Measurements from ENCODE around the gene CRYBA1. TPM values are rescaled to one million over a fixed set of nuclear protein-coding genes. Genes with fewer than 3 reads are reported as not detected.
"Not testable (repeated sequence)": the region's sequence is repeated elsewhere in the genome, so short reads cannot be mapped to it uniquely, and the experiment has no call there.

The CRYBA1 gene
- total and polyA plus RNA-seq, 2 donors (not counting 1 experiment from before 2014, with no cell fraction given), result 0.17 TPM; not detected in 1

DNA sequence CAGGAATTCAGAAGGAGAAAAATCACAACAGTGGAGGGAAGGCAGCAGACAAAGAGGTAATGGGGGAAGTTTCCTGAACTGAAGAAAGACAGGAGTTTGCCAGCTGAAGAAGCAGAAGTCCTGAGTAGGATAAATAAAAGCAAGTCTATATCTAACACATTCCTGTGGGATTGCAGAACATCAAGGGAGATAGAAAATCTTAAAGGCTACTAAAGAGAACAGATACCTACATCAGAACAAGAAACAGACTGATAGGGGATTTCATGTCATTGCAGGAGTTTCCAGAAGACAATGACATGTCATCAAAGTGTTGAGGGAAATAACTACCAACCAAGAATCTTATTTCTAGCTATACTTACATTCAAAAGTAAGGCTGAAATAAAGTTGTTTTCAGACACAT is 21.3 kb upstream of the CRYBA1 start:
- no peak overlapping the region for H2AFZ ChIP-seq (ENCODE audit: low read length)
- TF ChIP-seq EZH2 (IDR thresholded peaks at IDR 0.05; ENCODE audit: low read length, missing control alignments), result no peak
- TF ChIP-seq, protein P1, sequence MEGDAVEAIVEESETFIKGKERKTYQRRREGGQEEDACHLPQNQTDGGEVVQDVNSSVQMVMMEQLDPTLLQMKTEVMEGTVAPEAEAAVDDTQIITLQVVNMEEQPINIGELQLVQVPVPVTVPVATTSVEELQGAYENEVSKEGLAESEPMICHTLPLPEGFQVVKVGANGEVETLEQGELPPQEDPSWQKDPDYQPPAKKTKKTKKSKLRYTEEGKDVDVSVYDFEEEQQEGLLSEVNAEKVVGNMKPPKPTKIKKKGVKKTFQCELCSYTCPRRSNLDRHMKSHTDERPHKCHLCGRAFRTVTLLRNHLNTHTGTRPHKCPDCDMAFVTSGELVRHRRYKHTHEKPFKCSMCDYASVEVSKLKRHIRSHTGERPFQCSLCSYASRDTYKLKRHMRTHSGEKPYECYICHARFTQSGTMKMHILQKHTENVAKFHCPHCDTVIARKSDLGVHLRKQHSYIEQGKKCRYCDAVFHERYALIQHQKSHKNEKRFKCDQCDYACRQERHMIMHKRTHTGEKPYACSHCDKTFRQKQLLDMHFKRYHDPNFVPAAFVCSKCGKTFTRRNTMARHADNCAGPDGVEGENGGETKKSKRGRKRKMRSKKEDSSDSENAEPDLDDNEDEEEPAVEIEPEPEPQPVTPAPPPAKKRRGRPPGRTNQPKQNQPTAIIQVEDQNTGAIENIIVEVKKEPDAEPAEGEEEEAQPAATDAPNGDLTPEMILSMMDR (conservative IDR thresholded peaks at IDR 0.05 in 1 of 2, IDR thresholded peaks at IDR 0.05 in 1 of 2; ENCODE audit: low read depth in 1 of 2, low read length in 2 of 2), result no peak
- H3K9me3 ChIP-seq (ENCODE audit: control insufficient read depth, insufficient read depth, low read depth, low read length), result no peaks in the 10 kb centered on the region
- no peaks in the 10 kb centered on the region for H4K20me1 ChIP-seq (ENCODE audit: control insufficient read depth, extremely low read depth, insufficient read depth, low read length)
- no peak for DNase-seq (ENCODE audit: low read depth in 2 of 2)
- H3K4me3 ChIP-seq (replicated peaks in 1 of 4; ENCODE audit: control extremely low read depth in 1 of 4, insufficient read depth in 1 of 4, low read depth in 3 of 4, low read length in 4 of 4), result no peak overlapping the region
- no peaks in the 10 kb centered on the region for H3K79me2 ChIP-seq (ENCODE audit: control insufficient read depth, insufficient read depth, low read length)
- H3K27me3 ChIP-seq (ENCODE audit: control insufficient read depth, insufficient read depth, low read length), result no peaks in the 10 kb centered on the region
- H3K9ac ChIP-seq (ENCODE audit: insufficient read depth, low read length), result no peak overlapping the region
- peaks cover 2% of the 10 kb centered on the region for H3K4me1 ChIP-seq (ENCODE audit: control insufficient read depth, extremely low read depth, insufficient read depth, low read length)
- H3K27ac ChIP-seq (ENCODE audit: insufficient read depth, low read length), result no peak overlapping the region
- no peak overlapping the region for H3K4me2 ChIP-seq (ENCODE audit: extremely low read depth, insufficient read depth, low read length)
- H3K36me3 ChIP-seq (ENCODE audit: control insufficient read depth, insufficient read depth, low read length), result no peaks in the 10 kb centered on the region

DNA sequence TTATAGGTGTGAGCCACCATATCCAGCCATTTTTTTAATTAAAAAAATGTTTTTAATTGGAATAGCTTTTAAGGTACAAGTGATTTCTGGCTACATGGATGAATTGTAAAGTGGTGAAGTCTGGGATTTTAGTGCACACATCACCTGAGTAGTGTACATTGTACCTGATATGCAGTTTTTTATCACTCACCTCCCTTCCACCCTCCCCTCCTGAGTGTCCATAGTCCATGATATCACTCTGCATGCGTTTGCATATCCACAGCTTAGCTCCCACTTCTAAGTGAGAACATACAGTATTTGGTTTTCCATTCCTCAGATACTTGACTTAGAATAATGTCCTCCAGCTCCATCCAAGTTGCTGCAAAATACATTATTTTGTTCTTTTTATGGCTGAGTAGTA is 13.4 kb upstream of the CRYBA1 start:
- no peaks in the 10 kb centered on the region for H3K79me2 ChIP-seq (ENCODE audit: control insufficient read depth, insufficient read depth, low read length)
- H2AFZ ChIP-seq (ENCODE audit: low read length), result no peak overlapping the region
- no peaks in the 10 kb centered on the region for H3K9me3 ChIP-seq (ENCODE audit: control insufficient read depth, insufficient read depth, low read depth, low read length)
- TF ChIP-seq, protein P1 (conservative IDR thresholded peaks at IDR 0.05 in 1 of 2, IDR thresholded peaks at IDR 0.05 in 1 of 2; ENCODE audit: low read depth in 1 of 2, low read length in 2 of 2), result no peak
- TF ChIP-seq EZH2 (IDR thresholded peaks at IDR 0.05; ENCODE audit: low read length, missing control alignments), result no peak
- no peak overlapping the region for H3K4me2 ChIP-seq (ENCODE audit: extremely low read depth, insufficient read depth, low read length)
- no peak overlapping the region for H3K4me3 ChIP-seq (replicated peaks in 1 of 4; ENCODE audit: control extremely low read depth in 1 of 4, insufficient read depth in 1 of 4, low read depth in 3 of 4, low read length in 4 of 4)
- H3K27me3 ChIP-seq (ENCODE audit: control insufficient read depth, insufficient read depth, low read length), result no peaks in the 10 kb centered on the region
- H4K20me1 ChIP-seq (ENCODE audit: control insufficient read depth, extremely low read depth, insufficient read depth, low read length), result no peaks in the 10 kb centered on the region
- no peaks in the 10 kb centered on the region for H3K36me3 ChIP-seq (ENCODE audit: control insufficient read depth, insufficient read depth, low read length)
- H3K27ac ChIP-seq (ENCODE audit: insufficient read depth, low read length), result no peak overlapping the region
- H3K4me1 ChIP-seq (ENCODE audit: control insufficient read depth, extremely low read depth, insufficient read depth, low read length), result peaks cover 7% of the 10 kb centered on the region
- no peak for DNase-seq (ENCODE audit: low read depth in 2 of 2)
- no peak overlapping the region for H3K9ac ChIP-seq (ENCODE audit: insufficient read depth, low read length)

DNA sequence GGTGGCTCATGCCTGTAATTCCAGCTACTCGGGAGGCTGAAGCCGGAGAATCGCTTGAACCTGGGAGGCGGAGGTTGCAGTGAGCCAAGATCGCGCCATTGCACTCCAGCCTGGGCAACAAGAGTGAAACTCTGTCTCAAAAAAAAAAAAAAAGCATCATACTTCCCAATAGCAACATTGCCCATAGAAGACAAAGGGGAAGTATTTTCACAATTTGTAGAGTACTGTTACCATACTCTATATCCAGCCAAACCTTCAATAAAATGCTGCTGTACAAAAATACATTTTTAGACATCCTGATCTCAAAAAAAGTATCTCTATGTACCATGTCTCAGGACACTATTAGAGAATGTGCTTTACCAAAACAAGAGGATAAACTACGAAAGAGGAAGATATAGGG is 11.7 kb upstream of the CRYBA1 start:
- H3K9me3 ChIP-seq (ENCODE audit: control insufficient read depth, insufficient read depth, low read depth, low read length); H4K20me1 ChIP-seq (ENCODE audit: control insufficient read depth, extremely low read depth, insufficient read depth, low read length); DNase-seq (ENCODE audit: low read depth in 2 of 2); H3K36me3 ChIP-seq (ENCODE audit: control insufficient read depth, insufficient read depth, low read length); H3K27me3 ChIP-seq (ENCODE audit: control insufficient read depth, insufficient read depth, low read length); H2AFZ ChIP-seq (ENCODE audit: low read length); H3K27ac ChIP-seq (ENCODE audit: insufficient read depth, low read length); H3K79me2 ChIP-seq (ENCODE audit: control insufficient read depth, insufficient read depth, low read length); H3K4me2 ChIP-seq (ENCODE audit: extremely low read depth, insufficient read depth, low read length); H3K9ac ChIP-seq (ENCODE audit: insufficient read depth, low read length); H3K4me3 ChIP-seq (replicated peaks in 1 of 4; ENCODE audit: control extremely low read depth in 1 of 4, insufficient read depth in 1 of 4, low read depth in 3 of 4, low read length in 4 of 4): not testable (repeated sequence)
- H3K4me1 ChIP-seq (ENCODE audit: control insufficient read depth, extremely low read depth, insufficient read depth, low read length), result peaks cover 12% of the 10 kb centered on the region

Data from fibroblast of lung (primary cell).